Naive B cell (primary cell): ENCODE results near the gene FAM170B. TPM values are rescaled to one million over a fixed set of nuclear protein-coding genes. Genes with fewer than 3 reads are reported as not detected.

Source experiments
- ATAC-seq, 2 donors: fragments of 150-1000 bp; cut with Tn5 transposase; 2 replicates each; pipeline ENCODE4 v1.10.0; 2021; ENCODE audit warnings: low read depth in 2 of 2, mild to moderate bottlenecking in 2 of 2, moderate library complexity in 2 of 2
- DNase-seq: peaks from one replicate; pipeline ENCODE4 v3.0.0; 2022
- H3K27ac Mint-ChIP-seq, 6 donors: one replicate each; pipeline ENCODE4 v1.8.0; 2020 to 2022; ENCODE audit warnings: mild to moderate bottlenecking in 6 of 6, mixed read lengths in 6 of 6, moderate library complexity in 5 of 6, inconsistent platforms in 2 of 6
- H3K27me3 Mint-ChIP-seq, 3 donors: one replicate each; pipeline ENCODE4 v1.8.0; 2021 to 2022; ENCODE audit warnings: mixed read lengths in 3 of 3, mild to moderate bottlenecking in 1 of 3
- H3K36me3 Mint-ChIP-seq, 2 donors: one replicate each; pipeline ENCODE4 v1.8.0; 2020 to 2022; ENCODE audit warnings: mixed read lengths in 2 of 2, inconsistent platforms in 1 of 2, mild to moderate bottlenecking in 1 of 2
- H3K4me1 Mint-ChIP-seq, 3 donors: one replicate each; pipeline ENCODE4 v1.8.0; 2020 to 2022; ENCODE audit warnings: mixed read lengths in 3 of 3, inconsistent platforms in 1 of 3, mild to moderate bottlenecking in 1 of 3, moderate library complexity in 1 of 3
- H3K4me3 Mint-ChIP-seq, 8 donors: one replicate each; pipeline ENCODE4 v1.8.0; 2020 to 2022; ENCODE audit warnings: mild to moderate bottlenecking in 8 of 8, mixed read lengths in 8 of 8, moderate library complexity in 8 of 8, inconsistent platforms in 2 of 8
- H3K9me3 Mint-ChIP-seq, 7 donors: one replicate each; pipeline ENCODE4 v1.8.0; 2020 to 2022; ENCODE audit warnings: mixed read lengths in 7 of 7, mild to moderate bottlenecking in 5 of 7, inconsistent platforms in 2 of 7, moderate library complexity in 1 of 7
- polyA plus RNA-seq, 6 donors: library from polyadenylated mRNA; unstranded; fragments of 300-500 nt; fragmentation: Illumina TruSeq; gene quantifications; one replicate each; pipeline ENCODE4 v1.2.3, GENCODE V29; 2021; ENCODE audit warnings: low read depth in 6 of 6

FAM170B gene
- polyA plus RNA-seq, 6 donors from 2014 or later, result not detected

- no peak for DNase-seq
- Mint-ChIP-seq H3K4me1 (peaks cover 23 to 27% (median 25%) of the 10 kb centered on the region in 3 donors), H3K9me3 (peaks cover 2 to 7% (median 5%) of the 10 kb centered on the region in 7 donors), H3K27me3 (peaks cover 0 to 5% (median 0%) of the 10 kb centered on the region in 3 donors), H3K36me3 (no peaks in the 10 kb centered on the region), H3K4me3 (no peak overlapping the region), H3K27ac (peak overlapping the region in 1 of 6 donors; percentile 64)
- ATAC-seq, result no peak
These were observed 5.4 kb upstream of the FAM170B start for GRCh38 chr10:49139028-49139845.

- H3K27me3 Mint-ChIP-seq, result no peaks in the 10 kb centered on the region
- peaks cover 2 to 7% (median 5%) of the 10 kb centered on the region in 7 donors for H3K9me3 Mint-ChIP-seq
- H3K36me3 Mint-ChIP-seq, result no peaks in the 10 kb centered on the region
- DNase-seq, result no peak
- peak overlapping the region in 1 of 6 donors; percentile 64 for H3K27ac Mint-ChIP-seq
- H3K4me1 Mint-ChIP-seq, result peaks cover 30 to 31% (median 30%) of the 10 kb centered on the region in 3 donors
- H3K4me3 Mint-ChIP-seq, result peak overlapping the region in 1 of 8 donors; percentile 3
- no peak for ATAC-seq
These were observed 4.6 kb upstream of the FAM170B start for GRCh38 chr10:49138361-49138891.

GRCh38 chr10:49136525-49136924 lies 2.7 kb upstream of the FAM170B start:
- no peaks in the 10 kb centered on the region for H3K36me3 Mint-ChIP-seq
- H3K4me3 Mint-ChIP-seq, result no peak overlapping the region
- H3K9me3 Mint-ChIP-seq, result peaks cover 2 to 7% (median 5%) of the 10 kb centered on the region in 7 donors
- peaks cover 30 to 31% (median 30%) of the 10 kb centered on the region in 3 donors for H3K4me1 Mint-ChIP-seq
- H3K27me3 Mint-ChIP-seq, result no peaks in the 10 kb centered on the region
- DNase-seq, result no peak
- H3K27ac Mint-ChIP-seq, result no peak overlapping the region
- no peak for ATAC-seq

DNA sequence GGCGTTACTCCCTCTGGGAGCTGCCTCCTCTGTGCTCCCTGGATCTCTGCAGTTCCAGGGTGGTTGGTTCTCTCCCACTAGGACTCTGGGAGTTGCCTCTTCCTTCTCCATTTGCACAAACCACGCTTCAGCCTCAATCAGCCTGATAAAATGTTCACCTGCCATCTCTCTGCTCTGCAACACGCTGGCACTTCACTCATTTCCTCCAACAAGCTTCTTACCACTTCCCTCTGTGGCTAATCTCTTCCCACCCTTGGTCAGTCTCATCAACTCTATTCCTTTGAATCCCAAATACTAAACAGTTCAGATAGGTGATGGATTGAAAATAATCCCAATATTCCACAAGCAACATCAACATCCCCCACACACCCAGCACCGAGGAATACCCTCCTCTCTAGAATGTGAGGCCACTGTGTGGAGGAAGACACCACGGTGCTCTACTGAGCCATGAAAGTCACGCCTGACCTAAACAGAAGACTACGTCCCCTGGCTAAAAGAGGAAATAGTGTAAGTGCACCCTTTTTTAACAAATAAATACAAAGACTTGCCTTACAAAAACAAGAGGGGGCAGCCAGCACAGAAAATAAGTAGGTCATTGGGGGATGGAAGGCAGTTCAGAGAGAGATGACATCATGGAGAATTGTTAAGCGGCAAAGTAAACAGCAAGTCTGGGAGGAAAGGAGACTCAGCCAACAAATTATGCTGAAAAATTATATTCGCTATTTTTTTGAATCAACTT lies 1.9 kb upstream of the FAM170B start:
- peak overlapping the region in 7 of 8 donors; percentile 65 to 80 (median 71) for H3K4me3 Mint-ChIP-seq
- DNase-seq, result peak; percentile 35
- peaks cover 27 to 30% (median 30%) of the 10 kb centered on the region in 3 donors for H3K4me1 Mint-ChIP-seq
- peaks cover 2 to 7% (median 5%) of the 10 kb centered on the region in 7 donors for H3K9me3 Mint-ChIP-seq
- H3K27me3 Mint-ChIP-seq, result no peaks in the 10 kb centered on the region
- H3K27ac Mint-ChIP-seq, result peak overlapping the region; percentile 42 to 88 (median 76)
- ATAC-seq, result peak; percentile 92 to 95
- no peaks in the 10 kb centered on the region for H3K36me3 Mint-ChIP-seq

- H3K27ac Mint-ChIP-seq, result peak overlapping the region in 3 of 6 donors; percentile 6 to 83 (median 75)
- H3K9me3 Mint-ChIP-seq, result peaks cover 2 to 7% (median 6%) of the 10 kb centered on the region in 7 donors
- H3K36me3 Mint-ChIP-seq, result peaks cover 0 to 5% of the 10 kb centered on the region in 2 donors
- DNase-seq, result no peak
- peaks cover 6 to 7% (median 6%) of the 10 kb centered on the region in 3 donors for H3K27me3 Mint-ChIP-seq
- H3K4me3 Mint-ChIP-seq, result peak overlapping the region in 5 of 8 donors; percentile 42 to 73 (median 66)
- no peak for ATAC-seq
- H3K4me1 Mint-ChIP-seq, result peaks cover 27 to 30% (median 30%) of the 10 kb centered on the region in 3 donors
These were observed 506 bp upstream of the FAM170B start for GRCh38 chr10:49134327-49134726.

DNA sequence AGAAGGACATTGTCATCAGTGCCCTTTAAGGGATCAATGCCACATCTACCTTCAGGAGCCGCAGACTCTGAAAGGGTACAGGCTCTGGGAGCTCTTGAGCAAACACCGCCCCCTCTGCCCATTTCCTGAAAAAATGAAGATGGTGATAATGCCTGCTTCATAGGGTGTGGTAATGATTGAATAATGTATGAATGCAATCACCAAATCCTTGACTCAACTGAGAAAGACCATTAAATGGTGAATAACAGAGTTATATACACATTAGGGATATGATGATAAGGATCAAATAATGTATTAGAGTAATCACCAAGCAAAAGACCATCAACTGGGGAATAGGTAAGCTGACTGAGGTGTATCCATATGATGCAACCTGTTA lies 1.5 kb downstream of the FAM170B start:
- DNase-seq (no peak), ATAC-seq (no peak)
- no peak overlapping the region for H3K27ac Mint-ChIP-seq
- H3K4me3 Mint-ChIP-seq, result no peak overlapping the region
- peaks cover 2 to 14% (median 6%) of the 10 kb centered on the region in 7 donors for H3K9me3 Mint-ChIP-seq
- peaks cover 27 to 30% (median 30%) of the 10 kb centered on the region in 3 donors for H3K4me1 Mint-ChIP-seq
- H3K36me3 Mint-ChIP-seq, result peaks cover 0 to 12% of the 10 kb centered on the region in 2 donors
- H3K27me3 Mint-ChIP-seq, result peaks cover 19 to 23% (median 22%) of the 10 kb centered on the region in 3 donors

GRCh38 chr10:49131507-49132361 lies 2.1 kb downstream of the FAM170B start:
- no peak for ATAC-seq
- DNase-seq, result no peak
- Mint-ChIP-seq H3K27me3 (peaks cover 19 to 23% (median 22%) of the 10 kb centered on the region in 3 donors), H3K9me3 (peaks cover 2 to 14% (median 6%) of the 10 kb centered on the region in 7 donors), H3K4me3 (no peak overlapping the region), H3K27ac (no peak overlapping the region), H3K36me3 (peaks cover 0 to 12% of the 10 kb centered on the region in 2 donors), H3K4me1 (peaks cover 23 to 30% (median 25%) of the 10 kb centered on the region in 3 donors)

DNA sequence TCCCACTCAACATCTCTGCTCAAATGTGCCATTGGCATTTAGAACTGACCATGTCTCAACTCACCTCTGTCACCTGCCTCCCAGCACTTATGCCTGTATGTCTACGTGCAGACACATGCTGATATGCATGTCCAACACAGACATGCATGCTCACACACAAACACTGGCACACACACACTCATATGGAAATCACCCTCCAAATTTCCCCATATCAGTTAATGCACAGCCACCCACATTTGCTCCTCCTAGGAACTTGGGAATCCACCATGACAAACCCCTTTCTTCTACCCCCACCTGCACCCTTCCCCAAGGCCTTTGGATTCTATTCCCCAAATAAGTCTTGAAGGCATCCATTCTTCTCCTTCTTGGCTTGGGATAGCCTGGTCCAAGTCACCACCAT lies 4.4 kb downstream of the FAM170B start:
- no peak for ATAC-seq
- no peak overlapping the region for H3K27ac Mint-ChIP-seq
- peaks cover 5 to 9% (median 6%) of the 10 kb centered on the region in 3 donors for H3K4me1 Mint-ChIP-seq
- H3K27me3 Mint-ChIP-seq, result peaks cover 22 to 24% (median 23%) of the 10 kb centered on the region in 3 donors
- H3K9me3 Mint-ChIP-seq, result peaks cover 0 to 12% (median 7%) of the 10 kb centered on the region in 7 donors
- no peak for DNase-seq
- H3K36me3 Mint-ChIP-seq, result peaks cover 0 to 12% of the 10 kb centered on the region in 2 donors
- H3K4me3 Mint-ChIP-seq, result no peak overlapping the region

DNA sequence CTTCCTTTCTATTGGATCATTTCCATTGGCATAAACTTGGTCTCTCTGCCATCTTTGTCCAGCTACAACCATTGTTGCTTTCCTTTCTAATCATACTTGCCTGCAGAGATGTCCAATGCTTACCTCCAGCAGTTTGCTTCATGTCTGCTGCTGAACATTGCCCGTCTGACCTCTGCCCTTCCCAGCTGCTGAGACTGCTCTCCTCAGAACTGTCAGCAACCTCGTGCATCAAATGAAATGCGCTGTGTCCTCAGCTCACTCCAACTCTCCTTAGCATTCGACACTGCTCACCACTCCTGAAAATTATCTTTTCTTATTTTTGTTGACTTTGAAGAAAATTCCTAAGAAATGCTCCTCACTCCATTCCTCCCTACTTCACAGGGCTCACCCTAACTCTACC lies 5.0 kb downstream of the FAM170B start:
- H3K4me1 Mint-ChIP-seq, result peaks cover 0 to 4% (median under 1%) of the 10 kb centered on the region in 3 donors
- ATAC-seq (no peak), DNase-seq (no peak)
- peaks cover 22 to 26% (median 23%) of the 10 kb centered on the region in 3 donors for H3K27me3 Mint-ChIP-seq
- H3K27ac Mint-ChIP-seq, result no peak overlapping the region
- H3K9me3 Mint-ChIP-seq, result peaks cover 0 to 12% (median 7%) of the 10 kb centered on the region in 7 donors
- H3K36me3 Mint-ChIP-seq, result peaks cover 0 to 12% of the 10 kb centered on the region in 2 donors
- H3K4me3 Mint-ChIP-seq, result no peak overlapping the region

GRCh38 chr10:49123981-49124950 lies 9.6 kb downstream of the FAM170B start:
- H3K27me3 Mint-ChIP-seq, result peaks cover 19 to 25% (median 23%) of the 10 kb centered on the region in 3 donors
- peaks cover 0 to 7% of the 10 kb centered on the region in 2 donors for H3K36me3 Mint-ChIP-seq
- H3K4me1 Mint-ChIP-seq, result no peaks in the 10 kb centered on the region
- DNase-seq (no peak), ATAC-seq (no peak)
- H3K9me3 Mint-ChIP-seq, result peaks cover 0 to 11% (median 8%) of the 10 kb centered on the region in 7 donors
- H3K4me3 Mint-ChIP-seq, result no peak overlapping the region
- H3K27ac Mint-ChIP-seq, result no peak overlapping the region

GRCh38 chr10:49120911-49121310 lies 12.9 kb downstream of the FAM170B start:
- Mint-ChIP-seq H3K4me1 (no peaks in the 10 kb centered on the region), H3K27ac (no peak overlapping the region), H3K36me3 (no peaks in the 10 kb centered on the region), H3K4me3 (no peak overlapping the region), H3K9me3 (peaks cover 0 to 11% (median 0%) of the 10 kb centered on the region in 7 donors), H3K27me3 (peaks cover 24 to 27% (median 24%) of the 10 kb centered on the region in 3 donors)
- ATAC-seq, result no peak
- no peak for DNase-seq
